DOHH2 (cell line): ENCODE measurements around the gene ZNF559.

Source experiments
- CTCF ChIP-seq: fragments of 200-600 bp; sonication (generic); IDR thresholded peaks from one replicate; pipeline ENCODE4 v1.5.1; 2014; ENCODE audit warnings: antibody characterized with exemption, mild to moderate bottlenecking, low read depth, low read length; ENCODE audit not compliant: poor library complexity, severe bottlenecking
- EZH2phosphoT487 ChIP-seq: fragments of 200-600 bp; sonication (generic); IDR thresholded peaks from 2 replicates; pipeline ENCODE4 v1.6.1; 2017; ENCODE audit warnings: borderline replicate concordance, mild to moderate bottlenecking, antibody characterized with exemption, low read length, moderate library complexity, mixed read lengths

- no peak for TF ChIP-seq CTCF
- no peak for TF ChIP-seq EZH2phosphoT487
Measured at GRCh38 chr19:9313756-9314155, 10.2 kb upstream of the ZNF559 start.
